GM12892 (cell line): ENCODE measurements around the gene UBB.

ENCODE experiments used
- POLR2A ChIP-seq: IDR thresholded peaks from 2 replicates; pipeline ENCODE4 v1.6.1; 2011; ENCODE audit warnings: low read depth, low read length, control low read depth
- POLR2AphosphoS5 ChIP-seq: IDR thresholded peaks from 2 replicates; pipeline ENCODE4 v1.6.1; 2011; ENCODE audit warnings: low read depth, low read length, control low read depth

DNA sequence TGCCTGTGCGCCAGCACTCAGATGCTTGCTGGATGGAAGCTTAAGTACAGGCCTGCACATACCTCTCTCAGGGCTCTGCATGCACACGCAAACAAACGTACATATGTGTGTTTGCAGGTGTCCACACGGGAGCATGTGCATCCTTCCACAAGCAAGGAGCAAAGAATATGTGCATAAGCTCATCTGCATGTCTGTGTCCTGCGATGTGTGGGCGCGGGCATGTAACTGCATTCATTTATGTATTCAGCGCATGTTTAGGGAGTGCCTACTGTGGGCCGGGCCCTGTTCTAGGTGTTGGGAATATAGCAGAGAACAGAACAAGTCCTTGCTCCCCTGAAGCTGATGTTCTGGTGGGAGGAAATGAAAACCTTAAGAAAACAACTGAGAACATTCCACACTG is 48.2 kb downstream of the UBB start:
- TF ChIP-seq POLR2A (no peak), POLR2AphosphoS5 (no peak)
